DOHH2 (cell line): ENCODE measurements around the gene SLC6A2.
"Not testable (repeated sequence)": the region's sequence is repeated elsewhere in the genome, so short reads cannot be mapped to it uniquely, and the experiment has no call there.

ENCODE experiments used
- H3F3A ChIP-seq: fragments of 200-600 bp; sonication (generic), shearing (Covaris generic); 2 replicates; pipeline ENCODE4 v1.6.0; 2016; ENCODE audit warnings: antibody characterized with exemption, mild to moderate bottlenecking; ENCODE audit not compliant: control insufficient read depth, insufficient read depth
- H3K27ac ChIP-seq: fragments of 200-600 bp; sonication (generic); 2 replicates; pipeline ENCODE4 v1.5.1; 2014; ENCODE audit warnings: low read depth, mild to moderate bottlenecking, low read length, moderate library complexity
- H3K27me3 ChIP-seq: fragments of 200-600 bp; sonication (generic); 2 replicates; pipeline ENCODE4 v1.6.1; 2014; ENCODE audit warnings: mild to moderate bottlenecking, low read length, mixed read lengths; ENCODE audit not compliant: control insufficient read depth
- H3K36me3 ChIP-seq: fragments of 200-600 bp; sonication (generic); 2 replicates; pipeline ENCODE4 v1.6.1; 2014; ENCODE audit warnings: mild to moderate bottlenecking, low read length, moderate library complexity, mixed read lengths; ENCODE audit not compliant: control insufficient read depth
- H3K4me1 ChIP-seq: fragments of 200-600 bp; sonication (generic); 2 replicates; pipeline ENCODE4 v1.6.1; 2014; ENCODE audit warnings: mild to moderate bottlenecking, low read length, mixed read lengths; ENCODE audit not compliant: control insufficient read depth
- H3K4me2 ChIP-seq: fragments of 200-600 bp; sonication (generic); 2 replicates; pipeline ENCODE4 v1.6.0; 2014; ENCODE audit warnings: mild to moderate bottlenecking, low read length, moderate library complexity
- H3K4me3 ChIP-seq: fragments of 200-600 bp; sonication (generic); 2 replicates; pipeline ENCODE4 v1.5.1; 2014; ENCODE audit warnings: mild to moderate bottlenecking, low read length, mixed read lengths
- H3K79me2 ChIP-seq: fragments of 200-600 bp; sonication (generic); 2 replicates; pipeline ENCODE4 v1.6.1; 2014; ENCODE audit warnings: mild to moderate bottlenecking, low read length, mixed read lengths; ENCODE audit not compliant: control insufficient read depth
- H3K9me2 ChIP-seq: fragments of 200-600 bp; sonication (generic); replicated peaks from 2 replicates; pipeline ENCODE4 v1.6.1; 2014; ENCODE audit warnings: mild to moderate bottlenecking, low read length, mixed read lengths; ENCODE audit not compliant: control insufficient read depth
- H3K9me3 ChIP-seq: fragments of 200-600 bp; sonication (generic); 2 replicates; pipeline ENCODE4 v1.6.1; 2014; ENCODE audit warnings: antibody characterized with exemption, low read length, mixed read lengths; ENCODE audit not compliant: control insufficient read depth, insufficient read depth
- H4K20me1 ChIP-seq: fragments of 200-600 bp; sonication (generic); 2 replicates; pipeline ENCODE4 v1.6.0; 2014; ENCODE audit warnings: low read depth, mild to moderate bottlenecking, antibody characterized with exemption, low read length, moderate library complexity; ENCODE audit not compliant: control insufficient read depth, insufficient read depth
- CTCF ChIP-seq: fragments of 200-600 bp; sonication (generic); IDR thresholded peaks from one replicate; pipeline ENCODE4 v1.5.1; 2014; ENCODE audit warnings: antibody characterized with exemption, mild to moderate bottlenecking, low read depth, low read length; ENCODE audit not compliant: poor library complexity, severe bottlenecking
- EZH2phosphoT487 ChIP-seq: fragments of 200-600 bp; sonication (generic); IDR thresholded peaks from 2 replicates; pipeline ENCODE4 v1.6.1; 2017; ENCODE audit warnings: borderline replicate concordance, mild to moderate bottlenecking, antibody characterized with exemption, low read length, moderate library complexity, mixed read lengths

SLC6A2 gene

GRCh38 chr16:55737966-55738365 is 82.2 kb downstream of the SLC6A2 start:
- no peak overlapping the region for H3K27ac ChIP-seq
- TF ChIP-seq EZH2phosphoT487 (no peak), CTCF (no peak)
- H3K4me3 ChIP-seq = no peak overlapping the region
- H3K79me2 ChIP-seq = no peaks in the 10 kb centered on the region
- H3K4me1 ChIP-seq = no peaks in the 10 kb centered on the region
- H3K9me2 ChIP-seq = no peaks in the 10 kb centered on the region
- no peaks in the 10 kb centered on the region for H3K9me3 ChIP-seq
- H4K20me1 ChIP-seq = no peaks in the 10 kb centered on the region
- no peaks in the 10 kb centered on the region for H3F3A ChIP-seq
- H3K4me2 ChIP-seq = no peak overlapping the region
- H3K36me3 ChIP-seq = no peaks in the 10 kb centered on the region
- no peaks in the 10 kb centered on the region for H3K27me3 ChIP-seq

- TF ChIP-seq EZH2phosphoT487 = no peak
- no peak for TF ChIP-seq CTCF
- no peaks in the 10 kb centered on the region for H3F3A ChIP-seq
- no peaks in the 10 kb centered on the region for H3K79me2 ChIP-seq
Observed at GRCh38 chr16:55746081-55746480, 90.3 kb downstream of the SLC6A2 start.

GRCh38 chr16:55747785-55748184 is 92.0 kb downstream of the SLC6A2 start:
- no peaks in the 10 kb centered on the region for H3K79me2 ChIP-seq
- H3K27me3 ChIP-seq = no peaks in the 10 kb centered on the region
- no peaks in the 10 kb centered on the region for H4K20me1 ChIP-seq
- H3K36me3 ChIP-seq = no peaks in the 10 kb centered on the region
- TF ChIP-seq EZH2phosphoT487 (no peak), CTCF (no peak)
- no peak overlapping the region for H3K4me3 ChIP-seq
- H3K4me2 ChIP-seq = no peak overlapping the region
- H3F3A ChIP-seq = no peaks in the 10 kb centered on the region
- no peaks in the 10 kb centered on the region for H3K4me1 ChIP-seq
- no peak overlapping the region for H3K27ac ChIP-seq
- peaks cover 5% of the 10 kb centered on the region; the same call in 1 of the 2 replicates for H3K9me3 ChIP-seq
- H3K9me2 ChIP-seq = no peaks in the 10 kb centered on the region

More at GRCh38 chr16:55746081-55746480, 90.3 kb downstream of the SLC6A2 start:
- Histone ChIP-seq H3K36me3 (no peaks in the 10 kb centered on the region), H3K4me2 (no peak overlapping the region), H3K4me3 (no peak overlapping the region), H3K27ac (no peak overlapping the region), H3K9me3 (no peaks in the 10 kb centered on the region), H3K9me2 (no peaks in the 10 kb centered on the region), H3K27me3 (no peaks in the 10 kb centered on the region), H3K4me1 (no peaks in the 10 kb centered on the region), H4K20me1 (no peaks in the 10 kb centered on the region)

GRCh38 chr16:55752465-55753144 is 96.8 kb downstream of the SLC6A2 start:
- H3F3A ChIP-seq, H3K4me3 ChIP-seq, H3K36me3 ChIP-seq, H3K4me1 ChIP-seq, H3K9me2 ChIP-seq, H3K27ac ChIP-seq, H3K4me2 ChIP-seq, H4K20me1 ChIP-seq, H3K79me2 ChIP-seq, H3K27me3 ChIP-seq: not testable (repeated sequence)
- peaks cover 15% of the 10 kb centered on the region; the same call in 1 of the 2 replicates for H3K9me3 ChIP-seq

GRCh38 chr16:55753145-55753631 is 97.4 kb downstream of the SLC6A2 start:
- H3K9me2 ChIP-seq, H3K36me3 ChIP-seq, H3K27me3 ChIP-seq, H4K20me1 ChIP-seq, H3F3A ChIP-seq, H3K79me2 ChIP-seq, H3K4me3 ChIP-seq, H3K4me1 ChIP-seq, H3K27ac ChIP-seq, H3K4me2 ChIP-seq: not testable (repeated sequence)
- peaks cover 15% of the 10 kb centered on the region; the same call in 1 of the 2 replicates for H3K9me3 ChIP-seq
